VCaP (cell line): ENCODE measurements around the gene IL17RE.

Experiments
- H3K27ac ChIP-seq: fragments of 450-650 bp; 2 replicates; pipeline ENCODE4 v1.5.1; 2017
- CTCF ChIP-seq: fragments of 450-650 bp; conservative IDR thresholded peaks from 2 replicates; pipeline ENCODE4 v1.5.1; 2017; ENCODE audit warnings: mild to moderate bottlenecking, moderate library complexity

IL17RE gene

GRCh38 chr3:9942934-9943690 is 40.5 kb downstream of the IL17RE start:
- no peak for TF ChIP-seq CTCF
- H3K27ac ChIP-seq = no peak overlapping the region

GRCh38 chr3:9944271-9944670 is 41.6 kb downstream of the IL17RE start:
- no peak overlapping the region for H3K27ac ChIP-seq
- no peak for TF ChIP-seq CTCF

DNA sequence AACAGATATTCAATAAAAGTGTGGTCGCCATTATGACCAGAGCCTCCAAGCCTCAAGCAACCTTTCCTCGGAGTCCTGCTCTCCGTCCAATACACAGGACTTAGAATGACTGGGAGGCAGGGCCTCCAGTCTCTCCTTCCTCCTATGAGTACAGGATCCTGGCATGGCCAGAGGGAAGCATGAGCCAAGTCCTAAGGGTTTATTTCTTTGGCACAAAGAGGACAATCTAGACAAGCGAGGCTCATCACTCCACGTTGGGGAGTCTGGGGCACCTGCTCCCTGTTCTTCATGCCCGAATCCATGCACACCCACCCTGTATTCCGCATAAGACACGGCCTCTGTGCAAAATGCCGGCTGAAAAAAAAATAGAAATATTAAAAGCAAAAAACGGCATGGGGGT is 42.7 kb downstream of the IL17RE start:
- H3K27ac ChIP-seq = peak overlapping the region; percentile 88
- no peak for TF ChIP-seq CTCF

GRCh38 chr3:9946112-9947024 is 43.7 kb downstream of the IL17RE start:
- peak; percentile 94 for TF ChIP-seq CTCF
- peak overlapping the region; percentile 88 for H3K27ac ChIP-seq

DNA sequence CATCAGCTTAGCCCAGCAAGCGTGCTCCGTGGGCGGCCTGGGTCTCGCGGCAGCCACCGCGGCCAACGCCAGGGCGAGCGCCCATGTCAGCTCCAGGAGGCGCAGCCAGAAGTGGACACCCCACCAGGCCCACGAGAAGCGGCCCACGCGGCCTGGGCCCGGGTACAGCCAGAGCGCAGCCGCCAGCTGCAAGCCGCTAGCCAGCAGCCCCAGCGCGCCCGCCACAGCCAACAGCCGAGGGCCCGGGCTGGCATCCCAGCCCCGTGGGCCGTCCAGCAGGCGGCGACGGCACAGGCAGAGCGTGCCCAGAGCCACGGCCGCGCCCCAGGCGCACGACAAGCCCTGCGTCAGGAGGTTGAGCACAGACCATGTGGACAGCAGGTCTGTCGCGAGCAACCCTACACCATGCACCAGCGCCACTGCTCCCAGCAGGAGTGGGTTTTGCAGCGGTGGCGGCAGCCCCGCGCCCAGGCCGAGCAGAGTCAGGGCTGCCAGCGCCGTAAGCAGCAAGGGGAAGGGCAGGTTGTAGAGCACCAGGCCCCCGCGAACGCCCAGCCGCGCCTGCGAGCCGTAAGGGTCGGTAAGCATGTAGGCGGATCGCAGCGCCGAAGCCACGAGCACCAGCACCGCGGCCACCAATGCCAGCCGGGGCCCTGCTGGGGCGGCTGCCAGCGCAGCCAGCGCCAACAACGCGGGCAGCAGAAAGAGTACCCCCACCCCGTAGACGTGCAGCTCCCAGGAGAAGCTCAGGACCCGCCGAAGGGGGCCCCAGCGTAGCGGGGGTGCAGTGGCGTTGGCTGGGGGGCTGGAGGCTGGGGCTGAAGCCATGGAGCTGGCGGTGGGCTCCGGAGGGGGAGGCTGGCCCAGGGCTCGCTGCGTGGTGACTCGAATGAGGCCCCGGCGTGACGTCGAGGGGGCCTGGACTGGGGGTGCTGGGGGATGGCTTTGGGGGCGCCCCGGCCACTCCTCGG is 44.7 kb downstream of the IL17RE start:
- peak overlapping the region; percentile 88 for H3K27ac ChIP-seq
- no peak for TF ChIP-seq CTCF

DNA sequence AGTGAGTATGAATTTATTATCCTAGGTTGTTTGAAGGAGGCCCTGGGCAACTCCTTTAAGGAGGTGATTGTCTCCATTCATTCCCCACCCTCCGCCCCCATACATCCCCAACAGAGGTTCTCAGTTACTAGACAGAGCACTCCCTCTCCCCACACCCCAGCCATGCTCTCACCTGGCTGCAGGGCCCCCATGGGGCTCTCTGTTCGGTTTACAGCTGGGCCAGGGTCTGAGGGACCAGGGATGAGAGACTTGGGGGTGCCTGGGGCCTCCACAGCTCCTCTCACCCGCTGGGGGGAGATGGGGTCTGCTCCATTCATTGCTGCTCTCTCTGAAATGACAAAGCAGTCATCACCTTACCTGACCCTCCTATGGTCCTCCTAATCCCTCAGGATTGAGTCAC is 45.9 kb downstream of the IL17RE start:
- peak overlapping the region; percentile 88 for H3K27ac ChIP-seq
- no peak for TF ChIP-seq CTCF
